GM19099 (cell line): ENCODE results near the gene RAB3GAP2.

Experiments used
- POLR2A ChIP-seq: IDR thresholded peaks from 3 replicates; pipeline ENCODE4 v1.6.1; 2011; ENCODE audit warnings: low read depth; ENCODE audit not compliant: insufficient read length; ENCODE audit errors: extremely low read depth

RAB3GAP2 gene

DNA sequence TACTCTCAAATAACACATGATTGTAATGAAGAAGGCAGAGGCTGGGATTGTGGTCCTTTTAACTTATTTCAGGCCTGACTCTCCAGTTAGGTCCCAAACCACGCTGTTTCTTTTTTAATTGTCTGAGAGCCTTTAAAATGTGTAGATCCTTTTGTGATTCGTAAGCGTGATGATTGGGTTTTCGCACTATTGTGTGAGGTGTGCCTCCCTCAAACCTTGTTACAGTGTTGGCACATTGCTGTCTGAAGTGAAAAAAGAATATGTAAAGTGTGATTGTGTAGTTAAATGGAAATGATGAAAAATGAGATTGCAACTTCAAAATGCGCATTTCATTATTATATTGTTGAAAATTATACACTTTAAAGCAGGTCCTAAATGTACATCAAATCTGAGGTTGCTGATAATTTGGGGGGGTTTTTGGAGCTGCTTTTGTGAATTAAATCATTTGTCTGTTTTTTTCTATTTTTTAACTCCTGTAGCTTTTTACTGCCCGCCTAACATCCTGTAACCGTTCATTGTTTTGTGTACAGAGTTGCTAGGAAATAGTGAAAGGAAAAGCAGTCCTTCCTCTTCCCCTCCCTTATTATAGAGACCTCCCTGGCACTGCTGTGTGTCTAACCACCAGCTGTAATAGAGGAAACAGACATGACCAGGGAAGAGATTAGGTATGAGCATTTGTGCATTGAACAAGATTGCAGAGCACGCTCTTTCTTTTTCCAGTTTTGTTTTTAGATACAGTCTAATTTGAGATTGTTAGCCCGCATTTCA is 135.1 kb downstream of the RAB3GAP2 start:
- no peak for TF ChIP-seq POLR2A

DNA sequence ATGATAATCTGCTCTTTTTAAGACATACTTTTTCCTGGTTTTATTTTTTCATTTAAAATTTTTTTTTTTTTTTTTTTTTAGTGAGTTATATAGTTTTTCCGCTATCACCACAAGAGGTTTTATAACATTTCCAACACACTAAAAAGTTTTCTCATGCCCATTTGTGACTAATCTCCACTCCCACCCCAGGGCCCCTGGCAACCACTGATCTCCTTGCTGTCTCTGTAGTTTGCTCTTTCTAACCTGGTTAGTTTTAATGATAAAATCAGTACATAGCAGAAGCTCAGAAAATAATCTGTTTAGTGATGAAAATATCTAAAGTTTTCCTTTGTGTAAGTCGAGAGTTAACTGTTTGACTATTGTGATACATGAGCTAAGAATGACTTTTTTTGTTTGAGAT is 136.5 kb downstream of the RAB3GAP2 start:
- no peak for TF ChIP-seq POLR2A

DNA sequence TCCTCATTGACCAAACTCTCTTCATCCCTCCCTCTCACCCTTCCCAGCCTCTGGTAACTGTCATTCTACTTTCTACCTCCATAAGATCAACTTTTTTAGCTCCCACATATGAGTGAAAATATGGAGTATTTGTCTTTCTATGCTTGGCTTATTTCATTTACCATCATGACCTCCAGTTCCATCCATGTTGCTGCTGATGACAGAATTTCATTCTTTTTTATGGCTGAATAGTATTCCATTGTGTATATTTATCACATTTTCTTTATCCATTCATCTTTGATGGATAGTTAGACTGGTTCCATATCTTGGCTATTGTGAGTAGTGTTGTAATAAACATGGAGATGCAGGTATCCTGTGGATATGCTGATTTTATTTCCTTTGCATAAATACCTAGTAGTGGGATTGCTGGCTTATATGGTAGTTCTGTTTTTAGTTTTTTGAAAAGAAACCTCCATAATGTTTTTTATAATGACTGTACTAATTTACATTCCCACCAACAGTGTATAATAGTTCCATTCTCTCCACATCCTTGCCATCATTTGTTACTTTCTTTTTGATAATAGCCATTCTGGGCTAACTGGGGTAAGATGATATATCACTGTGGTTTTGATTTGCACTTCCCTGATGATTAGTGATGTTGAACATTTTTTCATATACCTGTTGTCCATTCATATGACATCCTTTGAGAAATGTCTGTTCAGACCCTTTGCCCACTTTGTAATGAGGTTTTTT is 142.6 kb downstream of the RAB3GAP2 start:
- TF ChIP-seq POLR2A = no peak

DNA sequence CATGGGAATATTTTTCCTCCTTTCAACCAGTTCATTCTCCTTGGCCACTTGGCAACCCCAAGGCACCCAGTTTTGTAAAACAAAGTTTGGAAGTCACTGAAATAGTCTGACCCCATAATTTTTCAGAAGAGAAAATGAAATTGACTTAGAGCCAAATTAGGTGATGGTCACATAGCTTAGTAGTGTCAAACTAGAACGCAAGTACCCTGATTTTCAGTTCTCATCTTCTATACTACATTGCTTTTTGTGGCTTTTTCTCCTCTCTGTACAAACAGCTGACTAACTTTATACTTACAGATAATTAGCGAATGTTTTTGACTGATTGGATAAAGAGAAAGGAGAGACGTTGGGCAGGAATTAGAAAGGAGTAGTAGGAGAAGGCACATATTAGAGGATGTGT is 145.2 kb downstream of the RAB3GAP2 start:
- TF ChIP-seq POLR2A = no peak

DNA sequence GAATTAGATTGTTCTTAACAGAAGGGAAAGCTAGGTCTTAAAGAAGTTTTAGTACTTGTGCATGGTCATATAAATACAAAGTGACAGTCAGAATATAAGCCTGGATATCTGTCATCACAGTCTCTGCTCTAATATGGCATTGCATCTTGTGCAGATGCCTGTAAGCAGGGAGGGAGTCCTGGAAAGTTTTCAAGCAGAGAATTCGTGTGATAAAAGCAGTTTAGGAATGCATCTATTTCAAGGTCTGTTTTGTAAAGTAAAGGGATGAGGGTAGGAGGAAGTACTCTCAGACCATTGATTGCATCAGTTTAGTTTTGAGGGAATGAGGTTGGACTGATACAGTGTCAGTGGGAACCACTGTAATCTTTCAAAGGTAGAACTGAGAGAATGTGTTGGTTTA is 147.7 kb downstream of the RAB3GAP2 start:
- no peak for TF ChIP-seq POLR2A

DNA sequence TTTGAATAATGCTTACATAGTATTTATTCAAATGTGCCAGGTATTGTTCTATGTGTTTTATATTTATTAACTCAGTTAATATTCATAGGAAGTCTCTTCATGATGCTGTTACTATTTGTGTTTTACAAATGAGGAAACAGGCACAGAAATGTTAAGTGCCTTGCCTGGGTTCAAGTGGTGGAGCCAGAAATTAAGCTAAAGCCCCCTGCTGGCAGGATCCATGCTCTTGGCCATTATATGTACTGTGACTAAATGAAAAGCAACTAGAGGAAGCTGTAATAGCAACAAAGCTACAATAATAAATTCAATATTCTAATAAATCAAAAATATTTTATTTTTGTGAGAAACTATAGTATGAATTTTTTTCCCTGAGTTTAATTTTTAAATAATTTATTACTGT is 148.4 kb downstream of the RAB3GAP2 start:
- TF ChIP-seq POLR2A = no peak

DNA sequence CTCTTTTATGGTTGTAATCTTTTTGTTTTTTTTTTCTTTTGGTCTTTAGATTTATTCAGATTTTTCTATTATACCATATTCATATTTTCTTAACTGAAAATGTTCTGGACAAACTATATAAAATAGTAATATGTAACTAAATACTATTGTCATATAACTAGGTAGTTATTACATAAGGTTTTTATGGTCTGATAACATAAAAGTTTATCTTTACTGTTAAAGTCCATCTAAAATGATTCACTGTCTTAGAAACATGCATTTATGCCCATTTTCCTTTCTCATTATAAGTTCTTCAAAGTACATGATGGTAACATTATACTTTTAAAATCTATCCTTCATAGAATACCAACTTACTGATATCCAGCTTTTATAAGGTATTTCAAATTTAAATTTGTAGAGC is 149.2 kb downstream of the RAB3GAP2 start:
- no peak for TF ChIP-seq POLR2A

DNA sequence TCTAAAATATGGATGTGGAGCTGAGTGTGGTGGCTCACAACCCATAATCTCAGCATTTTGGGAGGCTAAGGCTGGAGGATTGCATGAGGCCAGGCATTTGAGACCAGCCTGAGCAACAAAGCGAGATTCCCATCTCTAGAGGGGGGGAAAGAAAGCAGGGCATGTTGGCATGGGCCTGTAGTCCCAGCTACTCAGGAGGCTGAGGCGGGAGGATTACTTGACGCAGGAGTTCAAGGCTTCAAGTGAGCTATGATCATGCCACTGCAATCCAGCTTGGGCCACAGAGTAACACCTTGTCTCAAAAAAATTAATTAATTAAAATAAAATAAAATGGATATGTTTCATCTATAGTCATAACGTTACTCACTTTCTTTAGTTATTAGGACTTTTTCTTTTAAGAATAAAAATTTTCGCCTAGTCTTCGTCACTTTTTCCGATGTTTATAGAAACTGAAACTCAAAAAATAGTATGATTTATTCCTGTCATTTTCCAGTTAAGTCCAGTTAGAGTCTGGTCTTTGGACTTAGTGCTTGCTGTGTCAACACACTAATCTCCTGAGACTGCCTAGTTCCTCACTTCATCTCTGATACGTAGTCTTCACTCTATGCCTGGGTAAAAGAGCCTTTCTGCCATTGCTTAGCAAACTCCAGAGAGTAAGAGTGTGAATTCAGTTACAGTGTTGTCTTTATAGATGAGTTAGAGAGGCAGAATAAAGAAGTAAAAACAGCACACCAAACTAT is 150.3 kb downstream of the RAB3GAP2 start:
- TF ChIP-seq POLR2A = no peak

DNA sequence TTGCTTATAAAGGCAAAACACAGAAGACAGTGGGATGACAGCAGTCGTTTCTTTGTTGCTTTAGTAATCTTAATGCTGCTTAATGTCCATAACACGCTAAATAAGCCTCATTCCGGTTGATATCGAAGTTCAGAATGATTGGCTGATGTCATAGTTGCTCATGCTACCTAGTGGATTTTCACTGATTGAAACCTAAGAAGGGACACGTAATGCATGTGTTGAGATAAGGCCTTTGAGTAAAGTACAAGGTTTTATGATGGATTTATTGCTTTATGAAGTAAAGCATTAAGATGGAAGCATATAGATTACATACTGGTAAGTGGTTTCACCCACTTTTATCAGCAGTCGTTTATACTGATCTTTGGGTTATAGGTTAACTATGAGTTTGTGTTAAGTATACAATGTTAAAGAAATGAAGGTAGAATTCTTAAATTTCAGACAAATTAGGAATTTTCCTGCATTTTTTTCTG is 153.2 kb downstream of the RAB3GAP2 start:
- TF ChIP-seq POLR2A = no peak

DNA sequence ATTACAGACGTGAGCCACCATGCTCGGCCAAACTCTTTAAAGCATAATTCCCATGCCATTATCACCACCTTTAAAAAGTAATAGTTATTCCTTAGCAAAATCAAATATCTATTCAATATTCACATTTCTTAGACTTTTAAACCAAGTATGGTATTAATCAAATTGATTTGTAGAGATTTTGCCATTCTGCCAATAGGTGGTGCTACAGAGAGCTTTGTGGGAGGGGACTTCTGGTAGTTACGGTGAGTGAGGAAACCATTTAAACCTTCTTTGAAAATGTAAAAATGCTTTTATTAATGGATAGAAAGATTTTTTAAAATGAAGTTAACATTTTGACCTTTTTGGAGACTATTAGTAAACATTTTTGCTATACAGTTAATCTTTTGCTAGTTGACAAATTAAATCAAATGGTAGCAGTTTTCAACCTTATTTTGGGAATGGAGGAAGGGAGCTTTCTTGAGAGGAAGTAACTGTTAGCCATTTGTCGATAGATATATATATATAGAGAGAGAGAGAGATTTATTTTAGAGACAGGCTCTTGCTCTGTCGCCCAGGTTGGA is 159.0 kb downstream of the RAB3GAP2 start:
- no peak for TF ChIP-seq POLR2A

DNA sequence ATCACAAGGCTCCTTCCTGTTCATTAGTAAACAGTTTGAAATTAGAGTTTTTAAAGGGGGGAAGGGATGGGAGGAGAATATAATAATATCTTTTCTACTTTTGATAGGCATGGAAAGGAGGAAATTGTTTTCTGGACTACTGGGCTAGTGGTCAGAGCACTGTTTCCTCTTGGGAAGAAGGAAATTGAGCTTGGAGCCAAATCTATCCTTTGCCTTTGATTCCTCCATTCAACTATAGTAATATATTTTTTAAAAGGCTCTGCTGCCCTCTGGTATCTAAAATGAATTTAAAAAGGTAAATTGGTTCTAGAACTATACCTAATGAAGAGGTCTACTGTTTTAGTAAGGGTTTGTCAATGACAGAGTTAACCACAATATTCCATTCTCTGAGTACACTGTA is 172.4 kb downstream of the RAB3GAP2 start:
- no peak for TF ChIP-seq POLR2A
